Caco-2 (cell line): ENCODE data around the gene SLA2. TPM values are rescaled to one million over a fixed set of nuclear protein-coding genes. Genes with fewer than 3 reads are reported as not detected.
"Not testable (repeated sequence)": the region's sequence is repeated elsewhere in the genome, so short reads cannot be mapped to it uniquely, and the experiment has no call there.

Experiments used
- BruUV-seq: library from RNA; stranded (reverse); fragments of 400-500 nt; replicated peaks from 2 replicates; lab custom pipeline; 2021; lab: Mats Ljungman, UMichigan
- CTCF ChIA-PET: fragments of 300-600 bp; sonication (Branson Sonifier 250); formaldehyde crosslinking; loops from one replicate; lab custom pipeline; 2022; ENCODE audit warnings: antibody characterized with exemption; lab: Charles Lee
- POLR2A ChIA-PET: fragments of 300-600 bp; sonication (Branson Sonifier 250); formaldehyde crosslinking; loops from one replicate; lab custom pipeline; 2022; ENCODE audit warnings: antibody characterized with exemption; lab: Charles Lee
- DNase-seq, 2 experiments: peaks; one replicate each; pipeline versions ENCODE4 v3.0.0 to v3.0.0-alpha.2; 2020 to 2022
- H3K27me3 ChIP-seq: replicated peaks from 2 replicates; pipeline ENCODE4 v1.6.0; 2011; ENCODE audit warnings: low read length; ENCODE audit not compliant: control insufficient read depth, insufficient read depth
- H3K36me3 ChIP-seq: 2 replicates; pipeline ENCODE4 v1.5.1; 2011; ENCODE audit warnings: low read length; ENCODE audit not compliant: control insufficient read depth, insufficient read depth
- H3K4me1 ChIP-seq: fragments of 250-450 bp; sonication (Bioruptor Pico); 2 replicates; pipeline ENCODE4 v1.5.1; 2020; ENCODE audit warnings: mild to moderate bottlenecking
- H3K4me3 ChIP-seq: 2 replicates; pipeline ENCODE4 v1.5.1; 2011; ENCODE audit warnings: low read depth, mild to moderate bottlenecking, control low read depth, low read length
- H3K9me3 ChIP-seq: fragments of 250-450 bp; sonication (Bioruptor Pico); 2 replicates; pipeline ENCODE4 v1.5.1; 2020; ENCODE audit warnings: mild to moderate bottlenecking, moderate library complexity
- H3K27ac Mint-ChIP-seq: one replicate; pipeline ENCODE4 v1.8.0; 2022; ENCODE audit warnings: mixed read lengths; ENCODE audit not compliant: unreplicated experiment
- H3K27me3 Mint-ChIP-seq: one replicate; pipeline ENCODE4 v1.8.0; 2022; ENCODE audit warnings: mixed read lengths; ENCODE audit not compliant: insufficient read depth, unreplicated experiment
- H3K36me3 Mint-ChIP-seq: one replicate; pipeline ENCODE4 v1.8.0; 2022; ENCODE audit warnings: mild to moderate bottlenecking, mixed read lengths; ENCODE audit not compliant: insufficient read depth, unreplicated experiment
- H3K4me1 Mint-ChIP-seq: one replicate; pipeline ENCODE4 v1.8.0; 2022; ENCODE audit warnings: low read depth, mixed read lengths; ENCODE audit not compliant: unreplicated experiment
- H3K4me3 Mint-ChIP-seq: one replicate; pipeline ENCODE4 v1.8.0; 2022; ENCODE audit warnings: mild to moderate bottlenecking, moderate library complexity, mixed read lengths; ENCODE audit not compliant: unreplicated experiment
- H3K9me3 Mint-ChIP-seq: one replicate; pipeline ENCODE4 v1.8.0; 2022; ENCODE audit warnings: mixed read lengths; ENCODE audit not compliant: unreplicated experiment
- CTCF ChIP-seq, 2 experiments: fragments of 200-600 bp in 1 of 2; IDR thresholded peaks; 1 replicate in 1 of 2; 2 replicates in 1 of 2; pipeline versions ENCODE4 v1.5.1 to v1.8.0; 2011 to 2022; ENCODE audit warnings: antibody characterized with exemption in 1 of 2, control low read depth in 1 of 2, inconsistent platforms in 1 of 2, low read depth in 1 of 2, low read length in 1 of 2, mild to moderate bottlenecking in 1 of 2, moderate library complexity in 1 of 2; ENCODE audit not compliant: insufficient read depth in 1 of 2, severe bottlenecking in 1 of 2, unreplicated experiment in 1 of 2
- intact Hi-C: fragments of 100-400 bp; cut with micrococcal nuclease; formaldehyde crosslinking; loops from one replicate; pipeline ENCODE4 v1.10.0; 2022; ENCODE audit not compliant: unreplicated experiment
- total RNA-seq: library from RNA; stranded (reverse); gene quantifications from 2 replicates; pipeline ENCODE4 v1.2.3, GENCODE V29; 2022

Gene SLA2
- total RNA-seq, 1 experiment from 2014 or later = 0.20 TPM

- Mint-ChIP-seq H3K4me3 (no peak overlapping the region), H3K4me1 (peaks cover 9% of the 10 kb centered on the region), H3K9me3 (no peaks in the 10 kb centered on the region), H3K27me3 (no peaks in the 10 kb centered on the region), H3K36me3 (peaks cover 10% of the 10 kb centered on the region), H3K27ac (no peak overlapping the region)
- ChIA-PET POLR2A (interaction anchor here (0.6 kb wide), 1 partner anchor 29 kb away, joined by 5 read pairs; no protein-coding TSS in a partner anchor), CTCF (interaction anchor here (0.6 to 2.8 kb wide), 2 partner anchors 36 to 377 kb away, joined by 3 to 13 read pairs; partner anchors contain the start of gene RAB5IF)
- TF ChIP-seq CTCF (IDR thresholded peaks at IDR 0.05; ENCODE audit: insufficient read depth in 1 of 2, low read depth in 1 of 2, low read length in 1 of 2, severe bottlenecking in 1 of 2, unreplicated experiment in 1 of 2) = no peak
- no peaks in the 10 kb centered on the region for H3K9me3 ChIP-seq
- intact Hi-C loops = no loop called here
- H3K4me1 ChIP-seq = peaks cover 11% of the 10 kb centered on the region
- H3K36me3 ChIP-seq = no peaks in the 10 kb centered on the region
- H3K27me3 ChIP-seq = no peaks in the 10 kb centered on the region
- no peak for DNase-seq
- no peak overlapping the region for H3K4me3 ChIP-seq
- BruUV-seq = no TSS peak
Measured at GRCh38 chr20:36641506-36641843, 4.5 kb downstream of the SLA2 start.

GRCh38 chr20:36638876-36639400, 7.1 kb downstream of the SLA2 start:
- H3K4me1 ChIP-seq = peaks cover 11% of the 10 kb centered on the region
- BruUV-seq, H3K27me3 ChIP-seq, H3K4me3 ChIP-seq, H3K9me3 Mint-ChIP-seq, H3K27me3 Mint-ChIP-seq, H3K36me3 ChIP-seq, H3K9me3 ChIP-seq, intact Hi-C loops, H3K27ac Mint-ChIP-seq, DNase-seq, H3K4me1 Mint-ChIP-seq, POLR2A ChIA-PET, H3K4me3 Mint-ChIP-seq: not testable (repeated sequence)
- CTCF ChIA-PET = interaction anchor here (0.6 kb wide), 1 partner anchor 152 kb away, joined by 8 read pairs; no protein-coding TSS in a partner anchor
- peaks cover 10% of the 10 kb centered on the region for H3K36me3 Mint-ChIP-seq

GRCh38 chr20:36634342-36634741, 11.7 kb downstream of the SLA2 start:
- Histone ChIP-seq H3K9me3 (no peaks in the 10 kb centered on the region), H3K27me3 (no peaks in the 10 kb centered on the region), H3K4me1 (no peaks in the 10 kb centered on the region), H3K36me3 (no peaks in the 10 kb centered on the region), H3K4me3 (no peak overlapping the region)
- POLR2A ChIA-PET = no interaction called here
- CTCF ChIA-PET = no interaction called here
- no peak for TF ChIP-seq CTCF (IDR thresholded peaks at IDR 0.05; ENCODE audit: insufficient read depth in 1 of 2, low read depth in 1 of 2, low read length in 1 of 2, severe bottlenecking in 1 of 2, unreplicated experiment in 1 of 2)
- no peaks in the 10 kb centered on the region for H3K36me3 Mint-ChIP-seq
- no peak overlapping the region for H3K27ac Mint-ChIP-seq
- no peak for DNase-seq
- no peaks in the 10 kb centered on the region for H3K4me1 Mint-ChIP-seq
- no TSS peak for BruUV-seq
- intact Hi-C loops = no loop called here
- H3K27me3 Mint-ChIP-seq = no peaks in the 10 kb centered on the region
- no peaks in the 10 kb centered on the region for H3K9me3 Mint-ChIP-seq
- no peak overlapping the region for H3K4me3 Mint-ChIP-seq
